Activated CD8-positive, alpha-beta memory T cell treated with anti-CD3 and anti-CD28 coated beads for 24 hours (primary cell): ENCODE data around the gene EEF1G.
"Not testable (repeated sequence)": the region's sequence is repeated elsewhere in the genome, so short reads cannot be mapped to it uniquely, and the experiment has no call there.

Experiments
- DNase-seq: peaks from one replicate; pipeline ENCODE4 v3.0.0-alpha.2; 2020

The EEF1G gene

DNA sequence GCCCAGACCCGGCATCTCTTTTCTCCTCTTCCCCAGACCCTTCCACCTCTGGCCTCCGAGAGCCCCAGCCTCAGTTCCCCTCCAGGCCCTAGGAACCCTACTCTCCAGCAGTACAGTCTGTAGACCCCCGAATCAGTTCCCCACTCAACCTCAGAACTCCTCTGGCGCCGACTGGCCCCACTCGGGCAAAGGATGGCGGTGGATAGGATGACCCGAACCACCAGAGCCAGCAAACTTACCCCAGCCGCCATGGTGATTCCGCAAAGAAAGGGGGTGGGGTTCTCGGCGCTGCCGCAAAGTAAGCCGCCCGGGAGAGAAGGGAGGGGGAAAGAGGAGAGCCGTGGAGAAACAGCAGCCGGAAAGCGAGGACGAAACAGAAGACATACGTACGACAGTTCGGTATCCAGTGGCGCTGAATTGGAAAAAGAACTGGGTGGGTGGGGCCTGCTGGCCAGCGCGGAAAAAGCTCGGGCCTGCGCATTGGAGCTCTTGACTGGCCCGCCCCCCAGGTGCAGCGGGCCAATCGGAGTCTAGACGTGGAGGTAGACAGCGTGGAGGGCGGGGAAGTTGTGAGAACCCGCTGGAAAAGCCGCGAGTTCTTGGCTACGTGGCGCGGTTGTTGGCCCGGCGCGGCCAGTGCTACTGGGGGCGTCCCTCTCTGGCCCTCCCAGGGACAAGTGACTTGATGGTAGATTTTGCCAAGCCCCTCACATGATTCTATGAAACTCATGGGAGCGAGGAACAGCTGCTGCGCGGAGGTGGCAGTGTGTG, at the start of gene EEF1G:
Gene EEF1G, minus strand, starts transcription at position 300 of the 771 bp plus-strand sequence. Its CDS starts 49 bp downstream, at position 251.
- DNase-seq, result peak; percentile 97

DNA sequence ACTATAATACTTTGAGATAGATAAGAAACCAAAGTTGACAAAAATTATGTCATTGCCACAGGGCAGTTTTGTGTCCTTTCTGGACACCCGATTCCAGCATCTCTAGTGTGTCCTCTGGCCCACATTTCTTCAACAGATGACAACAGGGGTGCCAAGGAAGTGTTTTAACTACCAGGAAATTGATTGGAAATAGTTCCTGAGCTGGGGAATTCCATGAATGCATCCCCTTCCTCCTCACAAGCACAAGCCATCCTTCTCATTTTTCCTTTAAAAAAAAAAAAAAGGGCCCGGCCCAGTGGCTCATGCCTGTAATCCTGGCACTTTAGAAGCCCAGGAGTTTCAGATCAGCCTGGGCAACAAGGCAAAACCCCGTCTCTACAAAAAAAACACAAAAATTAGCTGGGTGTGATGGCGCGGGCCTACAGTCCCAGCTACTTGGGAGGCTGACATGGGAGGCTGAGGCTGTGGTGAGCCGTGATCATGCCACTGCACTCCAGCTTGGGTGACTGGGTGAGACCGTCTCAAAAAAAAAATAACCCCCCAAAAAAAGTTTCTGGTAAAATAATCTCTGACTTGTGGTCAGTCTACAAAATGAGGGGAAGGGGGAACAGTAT, 48.9 kb upstream of the EEF1G start:
- no peak for DNase-seq

- DNase-seq, result peak; percentile 99
Observed at GRCh38 chr11:62621567-62622470, 48.1 kb upstream of the EEF1G start, which contains the start of gene B3GAT3. Gene B3GAT3 (minus strand): TSS chr11:62621986. CDS start chr11:62621947, 39 bp downstream.

- DNase-seq, result no peak
Observed at GRCh38 chr11:62621027-62621566, 47.4 kb upstream of the EEF1G start.

- DNase-seq, result not testable (repeated sequence)
Observed at GRCh38 chr11:62616957-62617356, 43.3 kb upstream of the EEF1G start.

GRCh38 chr11:62615521-62615920, 41.8 kb upstream of the EEF1G start:
- no peak for DNase-seq

DNA sequence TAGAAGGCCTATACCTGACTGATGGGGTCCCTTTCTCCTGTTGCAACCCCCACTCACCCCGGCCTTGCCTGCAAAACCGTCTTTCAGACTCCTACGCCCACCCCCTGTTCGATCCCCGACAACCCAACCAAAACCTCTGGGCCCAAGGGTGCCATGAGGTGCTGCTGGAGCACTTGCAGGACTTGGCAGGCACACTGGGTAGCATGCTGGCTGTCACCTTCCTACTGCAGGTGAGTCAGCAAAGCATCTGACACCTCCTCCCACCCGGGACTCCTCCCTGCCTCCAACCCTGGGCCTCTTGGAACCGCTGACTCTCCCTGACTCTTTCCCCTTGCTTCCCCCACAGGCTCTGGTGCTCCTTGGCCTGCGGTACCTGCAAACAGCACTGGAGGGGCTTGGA, 40.6 kb upstream of the EEF1G start:
- peak; percentile 76 for DNase-seq

DNA sequence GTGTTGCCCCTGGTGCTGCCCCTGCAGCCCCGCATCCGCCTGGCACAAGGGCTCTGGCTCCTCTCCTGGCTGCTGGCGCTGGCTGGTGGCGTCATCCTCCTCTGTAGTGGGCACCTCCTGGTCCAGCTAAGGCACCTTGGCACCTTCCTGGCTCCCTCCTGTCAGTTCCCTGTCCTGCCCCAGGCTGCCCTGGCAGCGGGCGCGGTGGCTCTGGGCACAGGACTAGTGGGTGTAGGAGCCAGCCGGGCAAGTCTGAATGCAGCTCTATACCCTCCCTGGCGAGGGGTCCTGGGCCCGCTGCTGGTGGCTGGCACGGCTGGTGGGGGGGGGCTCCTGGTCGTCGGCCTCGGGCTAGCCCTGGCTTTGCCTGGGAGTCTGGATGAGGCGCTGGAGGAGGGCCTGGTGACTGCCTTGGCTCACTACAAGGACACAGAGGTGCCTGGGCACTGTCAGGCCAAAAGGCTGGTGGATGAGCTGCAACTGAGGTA, 39.6 kb upstream of the EEF1G start:
- no peak for DNase-seq

DNA sequence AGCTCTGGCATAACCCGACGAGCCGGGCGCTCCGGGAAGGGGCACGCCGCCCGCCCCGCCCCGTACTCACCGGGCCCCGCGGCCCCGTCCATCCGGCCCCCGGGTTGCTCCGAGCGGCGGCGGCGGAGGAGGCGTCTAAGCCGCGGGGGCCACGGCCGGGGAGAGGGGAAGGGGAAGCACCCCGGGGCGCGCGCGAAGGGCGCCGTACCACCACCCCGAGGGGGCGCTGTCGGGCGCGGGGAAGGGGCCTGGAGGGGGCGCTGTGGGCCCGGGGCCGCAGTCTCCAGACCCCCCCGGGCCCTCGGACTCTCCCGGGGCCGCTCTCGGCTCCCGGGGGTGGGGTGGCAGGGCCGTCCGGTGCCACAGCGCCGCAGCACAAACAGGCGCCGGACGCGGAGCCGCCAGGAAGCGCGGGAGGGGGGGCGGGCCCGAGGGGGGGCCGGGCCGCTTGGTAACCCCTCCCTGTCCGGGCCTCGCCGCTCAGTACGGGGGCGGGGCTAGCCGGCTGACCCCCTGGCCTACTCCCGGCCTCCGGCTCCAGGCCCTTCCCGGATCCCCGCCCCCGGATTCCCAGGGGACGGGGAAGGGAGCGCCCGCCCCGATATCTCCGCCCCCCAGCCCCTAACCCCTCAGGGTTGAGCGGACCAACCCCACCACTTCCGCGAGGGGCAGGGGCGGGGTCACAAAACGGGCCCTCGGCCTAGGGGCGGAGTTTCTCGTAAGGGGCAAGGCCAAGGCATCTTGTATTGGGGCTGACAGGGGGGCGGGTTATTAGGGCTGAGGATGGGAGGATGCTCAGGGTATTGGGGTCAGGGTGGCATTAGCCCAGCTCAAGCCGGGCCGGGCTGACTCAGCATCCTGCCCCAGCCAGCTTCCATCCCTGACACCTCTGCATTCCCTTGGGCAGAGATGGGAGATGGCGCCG, 38.9 kb upstream of the EEF1G start, which contains the start of the genes EML3 and ROM1:
Gene EML3, minus strand, starts transcription at position 410 of the 925 bp plus-strand sequence. Its CDS starts 318 bp downstream, at position 92.
Gene ROM1, plus strand, starts transcription at position 892 of the 925 bp plus-strand sequence. Its CDS starts 25 bp downstream, at position 917.
- peak; percentile 97 for DNase-seq

GRCh38 chr11:62611705-62612365, 38.1 kb upstream of the EEF1G start:
- DNase-seq, result no peak

DNA sequence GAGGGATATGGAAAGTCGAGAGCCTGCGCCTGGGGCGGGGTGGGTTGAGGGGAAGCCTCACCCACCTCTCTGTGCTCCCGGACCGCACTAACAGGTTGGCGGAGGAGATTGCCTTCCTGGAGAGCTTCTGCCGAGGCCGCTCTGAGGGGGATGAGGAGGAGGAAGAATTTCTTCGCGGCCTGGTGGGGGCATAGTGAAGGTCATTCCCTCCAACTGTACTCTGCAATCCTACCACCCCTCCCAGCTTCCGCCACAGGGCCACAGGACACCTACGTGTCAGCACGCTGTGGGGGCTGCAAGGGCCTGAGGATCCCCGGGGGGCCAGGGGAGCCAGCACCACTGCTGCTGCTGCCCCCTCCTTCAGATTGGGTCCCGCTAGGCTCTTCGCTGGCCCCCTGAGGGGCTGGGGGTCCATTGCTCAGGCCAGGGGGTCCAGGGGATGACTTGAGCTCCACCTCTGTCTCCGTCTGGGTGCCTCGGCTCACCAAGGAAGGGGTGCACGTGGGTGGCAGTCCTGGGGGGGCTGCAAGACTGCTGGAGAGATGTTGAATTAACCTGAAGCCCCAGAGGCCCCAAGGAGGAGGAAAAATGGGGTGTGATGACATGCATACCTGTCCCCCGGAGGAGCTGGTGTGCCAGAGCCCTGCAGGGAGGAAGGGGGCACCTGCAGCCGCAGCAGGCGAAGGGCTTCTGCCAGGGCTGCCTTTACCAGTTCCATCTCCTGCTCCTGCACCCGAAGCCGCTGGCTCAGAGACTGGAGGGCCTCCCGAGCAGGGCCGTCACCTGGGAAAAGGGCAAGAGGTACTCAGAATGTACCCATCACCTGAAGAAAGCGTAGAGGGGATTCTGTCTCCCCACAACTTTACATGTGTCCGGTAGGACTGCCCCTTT, 37.4 kb upstream of the EEF1G start:
- DNase-seq, result no peak

DNA sequence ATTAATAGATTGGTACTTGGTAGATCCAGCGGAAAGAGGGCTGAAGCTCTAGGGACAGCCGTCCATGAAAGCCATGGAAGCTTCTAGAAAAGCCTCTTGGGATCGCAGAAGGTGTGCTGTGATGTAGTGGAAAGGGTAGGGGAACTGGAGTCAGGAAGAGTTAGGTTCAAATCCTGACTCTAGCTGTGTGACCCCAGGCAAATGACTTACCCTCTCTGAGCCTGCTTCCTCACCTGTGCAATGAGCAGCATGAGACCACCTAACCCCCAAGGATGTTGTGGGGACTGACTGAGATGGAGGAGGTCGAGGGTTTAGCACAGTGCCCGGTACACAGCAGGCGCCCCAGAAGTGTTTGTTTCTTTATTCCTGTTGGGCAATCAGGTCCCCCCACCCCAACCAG, 36.7 kb upstream of the EEF1G start:
- DNase-seq, result no peak

DNA sequence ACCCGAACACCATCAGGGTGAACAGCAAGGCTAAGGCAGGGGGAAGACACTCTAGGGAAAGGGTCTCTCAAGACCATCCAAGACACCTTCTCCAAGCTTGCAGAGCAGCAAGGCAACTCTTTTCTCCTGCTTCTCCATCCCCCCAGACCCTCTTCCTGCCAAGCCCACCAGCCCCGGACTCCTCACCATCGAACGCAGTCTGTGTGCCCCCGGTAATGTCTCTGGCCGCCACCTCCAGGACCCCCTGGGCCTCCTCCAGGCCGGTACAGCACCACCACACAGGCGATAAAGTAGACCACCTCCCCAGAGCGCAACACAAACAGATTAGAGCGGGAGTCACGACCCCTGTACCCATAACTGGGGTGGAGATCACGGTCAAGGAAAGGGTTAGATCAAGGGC, 35.1 kb upstream of the EEF1G start:
- no peak for DNase-seq

- DNase-seq, result no peak
Observed at GRCh38 chr11:62607714-62608113, 34.0 kb upstream of the EEF1G start.

GRCh38 chr11:62605902-62606301, 32.2 kb upstream of the EEF1G start:
- DNase-seq, result no peak

DNA sequence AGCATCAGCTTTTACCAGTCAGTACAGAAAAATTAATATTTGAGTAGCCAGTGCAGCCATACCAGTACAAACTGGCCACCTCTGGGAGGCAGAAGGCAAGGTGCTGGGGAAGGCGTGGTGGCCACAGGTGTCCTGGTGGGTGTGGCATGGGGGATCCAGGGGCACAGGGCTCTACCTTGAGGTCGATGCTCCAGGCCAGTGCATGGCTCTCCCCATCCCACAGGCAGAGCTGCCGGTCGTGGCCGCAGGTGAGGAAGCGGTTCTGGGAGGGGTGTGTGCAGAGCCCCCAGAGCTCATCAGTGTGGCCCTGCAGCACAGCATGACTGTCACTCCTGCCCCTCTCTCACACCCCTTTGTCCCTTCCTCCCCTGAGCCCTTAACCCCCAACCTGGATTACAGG, 31.8 kb upstream of the EEF1G start:
- DNase-seq, result no peak

DNA sequence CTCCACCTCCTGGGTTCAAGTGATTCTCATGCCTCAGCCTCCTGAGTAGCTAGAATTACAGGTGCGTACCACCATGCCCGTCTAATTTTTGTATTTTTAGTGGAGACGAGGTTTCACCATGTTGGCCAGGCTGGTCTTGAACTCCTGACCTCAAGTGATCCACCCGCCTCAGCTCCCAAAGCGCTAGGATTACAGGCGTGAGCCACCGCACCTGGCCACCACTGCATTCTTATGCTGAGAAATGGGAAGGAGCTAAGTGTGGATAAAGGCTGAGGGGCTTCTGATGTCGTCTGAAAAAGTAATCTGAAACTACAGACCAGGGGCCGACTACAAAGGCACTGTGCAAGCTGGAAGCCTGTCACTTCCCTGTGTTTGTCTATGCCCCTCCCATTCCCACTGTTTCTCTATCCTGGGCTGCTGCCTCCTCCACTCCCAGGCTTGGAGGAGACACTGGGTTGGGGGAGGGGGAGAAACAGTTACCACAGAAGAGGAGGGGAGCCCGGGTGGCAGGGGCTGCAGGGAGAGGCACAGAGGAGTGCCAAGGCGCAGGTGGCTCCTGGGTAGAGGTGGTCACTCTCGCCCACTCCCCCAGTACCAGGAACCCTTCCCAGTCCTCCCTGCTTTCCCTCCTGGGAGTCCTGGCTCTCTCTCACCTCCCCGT, 30.9 kb upstream of the EEF1G start:
- DNase-seq, result no peak

DNA sequence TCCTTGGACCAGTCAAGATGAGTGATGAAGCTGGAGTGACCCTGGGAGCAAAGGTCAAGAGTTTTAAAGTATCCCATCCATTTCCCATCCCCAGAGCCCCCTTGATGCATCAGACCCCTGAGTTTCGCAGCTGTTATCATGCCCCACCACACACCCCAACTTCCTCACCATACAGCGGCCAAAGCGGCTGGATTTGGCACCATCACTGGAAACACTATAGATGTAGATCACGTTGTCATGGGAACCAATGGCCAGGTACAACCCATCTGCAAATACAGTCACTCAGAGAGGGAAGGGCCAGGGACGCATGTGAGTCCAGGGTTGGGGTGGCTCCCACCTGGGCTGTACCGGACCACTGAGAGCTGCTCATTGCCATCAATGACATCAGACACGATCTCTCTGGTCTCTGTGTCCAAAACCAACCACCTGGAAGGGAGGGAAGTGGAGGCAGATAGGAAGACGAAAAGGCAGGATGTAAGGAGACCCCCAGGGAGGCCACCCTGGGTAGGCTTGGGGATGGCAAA, 30.1 kb upstream of the EEF1G start:
- no peak for DNase-seq

DNA sequence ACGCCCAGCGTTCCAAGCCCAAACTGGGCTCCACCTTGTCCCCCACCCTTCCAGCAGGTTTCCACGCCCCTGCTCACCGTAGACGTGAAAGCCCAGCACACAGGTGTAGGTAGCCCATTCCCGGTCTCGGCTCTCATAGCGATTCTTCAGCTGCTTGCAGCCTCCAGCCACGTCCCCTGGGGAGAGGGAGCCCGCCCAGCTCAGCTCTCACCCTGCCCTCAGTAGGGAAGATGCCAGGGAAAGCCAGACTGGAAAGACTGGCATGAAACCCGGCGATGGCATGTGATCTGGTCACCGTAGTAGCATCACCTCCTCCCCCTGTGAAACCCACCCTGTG, 29.3 kb upstream of the EEF1G start:
- no peak for DNase-seq
